ENCODE results near the gene ARHGEF16.

ARHGEF16 gene

DNA sequence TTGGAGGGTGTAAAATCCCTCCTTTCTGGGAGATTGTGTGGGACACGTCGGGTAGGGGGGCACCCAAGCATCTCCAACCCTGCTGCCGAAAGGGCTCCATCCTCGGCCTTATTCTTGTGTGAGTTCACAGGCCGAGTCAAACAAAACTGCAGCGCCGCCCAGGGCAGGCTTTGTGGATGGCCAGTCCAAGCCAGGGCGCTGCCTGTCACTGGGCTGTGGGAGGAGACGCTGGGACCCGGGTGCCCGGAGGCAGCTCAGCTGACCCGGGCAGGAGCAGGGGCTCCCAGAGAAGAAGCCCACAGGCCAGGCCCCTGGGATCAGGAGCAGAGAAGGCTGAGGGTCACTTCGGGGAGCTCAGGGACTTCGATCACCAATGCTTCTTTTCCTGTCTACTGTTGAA, 31.8 kb upstream of the ARHGEF16 start:
- DNase-seq (ENCODE audit: low read depth) = no peak

DNA sequence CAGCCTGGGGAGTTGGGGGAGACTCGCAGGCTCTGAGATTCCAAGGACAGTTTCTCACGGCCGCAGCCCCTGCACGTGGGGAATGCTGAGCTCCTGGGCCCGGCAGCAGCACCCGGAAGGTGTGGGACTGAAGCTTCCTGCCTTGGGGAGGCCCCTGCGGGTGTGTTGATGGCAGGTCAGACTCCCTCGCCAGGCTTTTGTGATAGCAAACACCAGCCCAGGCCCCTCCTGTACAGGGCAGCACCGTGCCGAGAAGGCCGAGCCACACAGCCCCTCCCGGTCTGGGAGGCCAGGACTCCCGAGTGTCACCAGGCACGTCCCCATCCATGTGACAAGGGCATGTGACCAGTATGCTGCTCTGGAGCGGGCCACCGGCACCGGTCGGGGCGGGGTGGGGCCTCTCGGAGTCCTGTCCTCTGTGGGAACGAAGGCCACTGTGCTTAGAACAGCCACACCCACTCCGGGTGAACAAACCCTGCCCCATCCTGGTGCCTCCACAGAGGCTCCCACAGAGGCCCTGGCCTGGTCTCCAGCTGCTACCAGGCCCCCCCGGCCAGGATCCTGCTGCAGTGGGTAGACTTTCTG, 31.1 kb upstream of the ARHGEF16 start:
- no peak for DNase-seq (ENCODE audit: low read depth)

DNA sequence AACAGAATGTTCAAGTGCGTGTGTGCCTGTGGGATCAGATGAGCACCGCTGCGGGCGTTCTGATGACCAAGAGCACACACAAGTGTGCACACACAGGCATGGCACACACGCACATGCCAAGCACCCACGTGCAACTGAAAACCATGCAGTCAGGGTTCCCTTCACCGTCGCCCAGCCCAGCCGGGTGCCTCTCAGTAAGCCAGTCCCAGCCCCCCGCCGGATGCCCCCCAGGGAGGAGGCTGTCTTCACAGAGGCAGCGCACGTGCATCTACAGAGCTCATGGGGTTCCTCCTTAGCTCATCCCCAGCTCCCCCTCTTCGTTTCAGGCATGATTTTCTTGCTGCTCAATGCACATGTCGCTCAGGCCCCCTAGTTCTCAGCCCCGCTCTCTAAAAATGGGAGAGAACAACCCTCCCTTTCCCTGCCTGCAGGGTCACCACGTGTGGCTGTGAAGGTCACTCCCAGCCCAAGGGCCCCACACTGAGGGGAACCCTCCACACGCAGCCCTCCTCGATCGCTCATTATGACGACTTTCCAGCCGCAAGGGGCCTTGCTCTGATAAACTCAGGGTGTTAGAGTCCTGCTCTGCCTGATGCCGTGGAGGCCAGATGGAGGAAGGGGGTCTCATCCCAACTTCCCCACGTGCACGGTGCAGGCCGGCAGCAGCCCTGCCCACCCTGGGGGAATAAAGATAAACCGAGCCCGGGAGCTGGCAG, 30.4 kb upstream of the ARHGEF16 start:
- no peak for DNase-seq (ENCODE audit: low read depth)

DNA sequence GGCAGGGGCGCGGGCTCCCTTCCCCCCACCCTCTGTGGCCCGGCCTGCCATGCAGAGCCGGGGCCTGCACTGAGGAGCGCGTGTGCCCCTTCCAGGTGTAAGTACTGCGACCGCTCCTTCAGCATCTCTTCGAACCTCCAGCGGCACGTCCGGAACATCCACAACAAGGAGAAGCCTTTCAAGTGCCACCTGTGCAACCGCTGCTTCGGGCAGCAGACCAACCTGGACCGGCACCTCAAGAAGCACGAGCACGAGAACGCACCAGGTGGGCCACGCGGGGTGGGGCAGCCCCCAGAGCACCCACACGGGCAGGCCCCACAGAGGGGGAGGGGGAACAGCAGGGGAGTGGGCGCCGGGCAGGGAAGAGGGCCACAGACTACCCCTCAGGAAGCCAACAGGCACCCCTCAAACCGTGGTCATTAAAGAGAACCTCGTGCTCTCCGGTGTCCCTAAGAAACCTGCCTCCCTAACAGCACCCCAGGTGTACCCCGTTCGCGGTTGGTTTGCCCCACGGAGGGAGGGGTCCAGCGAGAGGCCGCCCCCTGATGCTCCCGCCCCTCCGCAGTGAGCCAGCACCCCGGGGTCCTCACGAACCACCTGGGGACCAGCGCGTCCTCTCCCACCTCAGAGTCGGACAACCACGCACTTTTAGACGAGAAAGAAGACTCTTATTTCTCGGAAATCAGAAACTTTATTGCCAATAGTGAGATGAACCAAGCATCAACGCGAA, 28.8 kb upstream of the ARHGEF16 start:
- no peak for DNase-seq (ENCODE audit: low read depth)

DNA sequence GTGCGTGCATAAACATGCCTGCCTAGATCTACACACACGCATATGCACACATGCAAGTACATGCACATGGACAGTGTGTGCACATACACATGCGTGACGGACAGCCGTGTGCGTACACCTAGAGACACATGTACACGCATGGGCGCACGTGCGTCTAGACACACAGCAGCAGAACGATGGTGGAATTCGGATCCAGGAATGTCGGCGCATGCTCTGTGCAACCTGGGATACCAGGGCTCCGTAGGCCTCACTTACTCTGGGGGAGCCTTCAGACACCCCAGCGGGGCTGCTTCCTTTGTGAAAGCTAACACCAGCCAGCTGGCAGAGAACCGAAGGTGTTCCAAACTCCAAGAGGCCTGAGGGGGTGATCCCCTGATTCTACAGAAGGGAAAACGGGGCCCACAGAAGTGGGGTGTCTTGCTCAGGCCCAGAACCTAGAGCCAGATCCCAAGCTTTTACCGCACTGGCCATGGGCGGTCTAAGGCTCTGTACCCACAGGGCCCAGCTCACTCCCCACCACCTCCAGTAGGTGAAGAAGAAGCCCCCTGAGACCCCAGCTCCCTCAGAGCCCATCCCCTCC, 27.4 kb upstream of the ARHGEF16 start:
- no peak for DNase-seq (ENCODE audit: low read depth)

DNA sequence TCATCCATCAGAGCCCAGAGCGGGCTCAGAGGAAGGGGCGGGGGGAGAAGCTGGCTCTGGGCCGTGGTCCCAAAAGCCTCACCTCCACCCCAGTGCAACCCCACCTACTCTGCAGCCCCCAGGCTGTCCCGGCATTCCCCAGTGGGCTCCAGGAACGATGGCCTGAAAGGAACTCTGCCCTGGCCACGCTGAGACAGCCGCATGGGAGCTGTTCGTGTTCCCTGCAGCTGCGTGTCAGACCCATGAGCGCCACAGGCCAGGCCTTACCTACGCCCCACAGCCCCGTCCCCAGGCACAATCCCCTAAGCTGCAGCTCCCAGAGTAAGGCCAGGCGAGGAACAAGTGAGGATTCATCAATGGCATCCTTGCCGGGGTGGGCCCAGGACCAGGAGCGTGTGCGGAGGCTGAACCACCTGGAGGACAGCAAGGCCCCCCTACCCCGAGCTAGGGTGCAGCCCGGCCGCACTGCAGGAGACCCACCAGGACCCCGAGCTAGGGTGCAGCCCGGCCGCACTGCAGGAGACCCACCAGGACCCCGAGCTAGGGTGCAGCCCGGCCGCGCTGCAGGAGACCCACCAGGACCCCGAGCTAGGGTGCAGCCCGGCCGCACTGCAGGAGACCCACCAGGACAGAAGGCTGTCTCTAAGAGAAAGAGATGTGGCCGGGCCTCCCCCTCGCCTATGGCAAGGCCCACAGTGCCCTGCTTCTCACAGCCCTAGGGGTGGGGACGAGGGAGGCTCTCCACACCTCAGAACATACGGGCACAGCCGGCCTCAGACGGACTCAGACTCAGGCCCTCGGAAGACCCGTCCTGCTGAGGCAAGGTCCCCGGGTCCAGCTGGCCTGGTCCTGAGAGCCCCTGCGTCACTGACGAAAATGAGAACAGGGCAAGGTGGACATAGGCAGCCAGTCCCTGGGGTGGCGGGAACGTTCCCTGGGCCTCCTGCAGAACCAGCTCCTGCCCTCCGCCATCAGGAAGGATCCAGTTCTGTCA, 26.5 kb upstream of the ARHGEF16 start:
- no peak for DNase-seq (ENCODE audit: low read depth)

DNA sequence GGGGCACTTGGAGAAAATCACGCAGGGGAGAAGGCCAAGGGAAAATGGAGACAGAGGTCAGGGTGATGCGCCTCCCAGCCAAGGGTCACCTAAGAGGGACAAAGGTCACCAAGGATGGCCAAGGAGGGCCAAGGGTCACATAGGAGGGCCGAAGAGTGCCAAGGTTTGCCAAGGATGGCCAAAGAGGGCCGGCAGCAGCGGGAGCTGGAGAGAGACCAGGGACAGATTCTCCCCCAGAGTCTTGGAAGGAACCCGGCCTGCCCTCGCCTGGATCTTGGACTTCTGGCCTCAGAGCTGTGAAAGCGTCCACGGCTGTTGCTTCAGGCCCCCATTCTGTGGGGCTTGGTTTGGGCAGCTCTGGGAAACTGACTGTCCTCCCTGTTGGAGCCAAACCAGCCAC, 25.6 kb upstream of the ARHGEF16 start:
- DNase-seq (ENCODE audit: low read depth) = no peak

DNA sequence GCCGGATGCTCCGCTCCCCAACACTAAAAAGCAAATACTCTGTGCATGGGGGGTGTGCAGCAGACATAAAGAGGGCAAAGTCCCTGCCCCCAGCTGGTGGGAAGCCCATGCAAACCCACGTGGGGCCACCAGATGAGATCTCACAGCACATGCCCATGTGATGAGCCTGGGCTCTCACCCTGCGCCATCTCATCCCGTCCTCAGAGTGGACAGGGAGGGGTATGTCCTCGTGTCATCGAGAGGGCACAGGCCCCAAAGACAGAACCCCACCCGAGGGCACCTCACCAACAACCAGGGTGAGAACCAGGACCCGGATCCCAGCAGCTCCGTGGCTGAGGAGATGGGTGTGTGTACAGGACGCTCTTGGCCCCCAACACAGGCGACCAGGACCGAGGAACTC, 25.1 kb upstream of the ARHGEF16 start:
- DNase-seq (ENCODE audit: low read depth) = no peak

DNA sequence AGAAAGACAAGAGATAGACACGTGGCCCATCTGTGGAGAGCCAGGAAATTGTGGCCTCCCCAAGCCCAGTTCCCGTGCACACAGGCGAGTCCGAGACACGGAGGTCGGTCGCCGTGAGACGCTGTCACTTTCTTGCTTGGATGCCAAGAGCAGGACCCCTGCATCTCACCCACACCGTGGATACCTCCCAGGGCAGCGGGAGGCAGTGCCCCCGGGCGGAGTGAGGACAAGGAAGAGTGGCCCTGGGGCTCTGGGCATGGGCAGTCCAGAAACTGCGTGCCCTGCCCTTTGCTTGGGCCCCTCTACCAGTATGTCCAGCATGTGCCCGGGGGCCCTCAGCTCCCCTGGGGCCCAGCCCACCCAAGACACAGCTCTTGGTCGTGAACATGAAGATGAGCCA, 24.7 kb upstream of the ARHGEF16 start:
- DNase-seq (ENCODE audit: low read depth) = no peak

DNA sequence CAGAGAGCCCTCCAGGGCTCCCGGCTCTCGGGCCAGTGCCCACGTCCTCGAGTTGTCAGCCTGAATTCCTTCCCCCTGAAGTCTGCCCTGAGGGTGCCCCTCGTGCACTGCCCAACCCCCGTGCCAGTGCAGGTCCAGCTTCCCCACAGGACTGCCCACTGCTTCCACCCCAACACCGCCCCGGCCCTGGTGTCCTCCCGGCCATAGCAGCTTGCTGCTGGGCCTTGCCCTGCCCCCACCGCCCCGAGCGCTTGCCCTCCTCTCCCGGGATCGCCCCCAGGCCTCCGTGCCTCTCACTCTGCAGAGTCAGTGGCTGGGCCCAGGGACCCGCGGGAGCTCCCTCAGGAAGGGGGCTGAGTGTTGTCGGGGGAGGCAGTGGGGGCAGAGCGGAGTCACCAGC, 24.1 kb upstream of the ARHGEF16 start:
- DNase-seq (ENCODE audit: low read depth) = no peak

DNA sequence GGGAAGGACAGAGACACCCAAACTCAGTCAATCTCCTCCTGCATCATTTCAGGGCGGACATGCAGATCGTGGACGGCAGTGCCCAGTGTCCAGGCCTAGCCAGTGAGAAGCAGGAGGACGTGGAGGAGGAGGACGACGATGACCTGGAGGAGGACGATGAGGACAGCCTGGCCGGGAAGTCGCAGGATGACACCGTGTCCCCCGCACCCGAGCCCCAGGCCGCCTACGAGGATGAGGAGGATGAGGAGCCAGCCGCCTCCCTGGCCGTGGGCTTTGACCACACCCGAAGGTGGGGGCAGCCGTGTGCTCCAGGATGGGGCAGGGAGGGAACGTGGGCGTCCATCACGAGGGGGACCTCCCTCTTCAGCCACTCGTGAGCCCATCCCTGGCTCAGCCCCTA, 23.6 kb upstream of the ARHGEF16 start:
- DNase-seq (ENCODE audit: low read depth) = no peak

DNA sequence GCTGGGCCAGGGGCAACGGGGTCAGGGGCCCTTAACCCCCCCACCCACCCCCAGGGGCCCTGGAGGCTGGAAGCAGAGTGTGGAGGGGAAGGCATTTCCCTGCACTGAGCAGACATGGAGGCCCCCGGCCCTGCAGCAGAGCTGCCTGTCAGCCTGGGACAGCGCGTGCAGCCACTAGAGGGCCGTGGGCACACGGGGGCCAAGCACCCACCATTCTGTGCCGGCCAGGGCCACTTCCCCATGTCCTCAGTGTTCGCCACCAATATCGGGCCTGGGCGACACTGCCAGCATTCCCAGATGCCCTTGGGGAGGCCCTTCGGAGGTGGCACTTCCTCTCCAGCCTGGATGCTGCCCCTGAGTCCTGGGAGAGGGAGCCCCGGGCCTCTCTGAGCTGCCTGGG, 23.2 kb upstream of the ARHGEF16 start:
- DNase-seq (ENCODE audit: low read depth) = no peak

DNA sequence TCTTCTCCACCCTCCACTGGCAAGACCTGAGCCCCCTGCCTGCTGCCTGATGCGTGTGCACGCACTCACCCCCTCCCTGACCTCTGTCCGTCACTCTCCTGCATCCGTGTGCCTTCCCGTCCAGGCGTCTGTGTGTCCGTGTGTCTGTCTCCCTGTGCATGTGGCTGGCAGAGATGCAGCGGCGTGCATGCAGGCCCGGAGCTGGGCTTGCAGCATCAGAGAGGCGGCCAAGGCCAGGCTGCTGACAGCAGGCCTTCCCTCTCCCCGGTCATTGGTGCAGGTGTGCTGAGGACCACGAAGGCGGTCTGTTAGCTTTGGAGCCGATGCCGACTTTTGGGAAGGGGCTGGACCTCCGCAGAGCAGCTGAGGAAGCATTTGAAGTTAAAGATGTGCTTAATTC, 22.8 kb upstream of the ARHGEF16 start:
- DNase-seq (ENCODE audit: low read depth) = no peak

DNA sequence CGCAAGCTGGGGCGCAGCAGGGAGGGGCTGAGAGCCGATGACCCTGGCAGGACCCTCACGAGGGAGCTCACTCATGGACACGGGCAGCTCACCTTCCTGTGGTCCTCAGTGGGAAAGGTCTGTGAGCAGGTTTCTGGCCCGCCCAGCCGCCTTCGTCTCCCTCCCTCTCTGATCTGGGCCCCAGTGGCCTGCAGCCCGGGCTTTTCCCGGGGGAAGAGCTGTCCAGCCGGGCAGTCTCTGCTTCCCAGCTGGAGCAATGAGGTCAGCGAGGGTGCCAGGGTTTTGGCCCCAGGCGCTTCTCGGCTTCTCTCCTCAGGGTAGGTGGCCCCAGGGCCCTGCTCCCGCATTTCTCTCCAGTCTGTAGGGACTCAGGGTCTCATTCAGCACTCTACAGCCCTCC, 22.2 kb upstream of the ARHGEF16 start:
- DNase-seq (ENCODE audit: low read depth) = no peak

DNA sequence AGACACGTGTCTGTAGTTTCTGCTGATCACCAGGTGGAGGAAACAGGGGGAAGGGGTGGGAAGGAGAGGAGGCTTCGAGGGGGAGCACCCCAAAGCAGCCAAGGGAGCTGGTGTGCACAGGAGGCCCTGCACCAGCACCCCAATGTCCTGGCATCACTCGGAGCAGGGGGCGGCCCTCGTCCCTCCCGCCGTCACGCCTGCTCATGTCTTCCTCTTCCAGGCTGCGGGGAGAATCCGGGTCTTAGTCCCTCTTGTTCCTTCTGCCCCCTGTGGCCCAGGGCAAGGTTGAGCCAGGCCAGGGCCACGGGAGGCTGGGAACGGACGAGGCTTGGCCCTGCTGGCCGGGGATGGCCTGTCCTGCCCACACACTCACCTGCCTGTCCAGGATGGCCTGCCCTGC, 21.4 kb upstream of the ARHGEF16 start:
- DNase-seq (ENCODE audit: low read depth) = no peak

DNA sequence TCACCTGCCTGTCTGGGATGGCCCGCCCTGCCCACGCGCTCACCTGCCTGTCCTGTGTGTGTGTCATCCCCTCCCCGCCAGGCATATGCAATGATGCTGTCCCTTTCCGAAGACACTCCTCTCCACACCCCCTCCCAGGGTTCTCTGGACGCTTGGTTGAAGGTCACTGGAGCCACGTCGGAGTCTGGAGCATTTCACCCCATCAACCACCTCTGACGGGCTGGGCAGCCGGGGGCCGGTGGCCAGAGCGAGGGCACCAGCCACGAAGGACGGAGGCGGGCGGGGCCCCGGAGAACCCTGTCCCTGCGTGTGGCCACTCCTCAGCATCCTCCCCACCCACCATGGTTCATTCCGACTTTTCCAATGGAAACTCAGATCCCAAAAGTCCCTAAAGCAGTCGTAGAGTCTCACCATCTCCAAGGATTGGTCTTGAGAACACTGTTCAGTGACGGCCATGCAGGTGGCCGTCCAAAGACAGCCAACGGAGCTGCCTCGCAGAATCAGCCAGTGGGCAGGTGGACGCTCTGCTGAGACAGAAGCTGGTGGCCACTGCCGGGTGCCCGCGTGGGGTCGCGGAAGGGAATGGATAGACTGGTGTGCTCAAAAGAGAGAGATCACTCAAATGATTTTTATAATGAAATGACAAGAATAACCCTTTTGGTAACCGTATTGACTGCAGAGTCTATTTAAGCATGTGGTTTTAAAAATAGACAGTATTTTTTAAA, 20.7 kb upstream of the ARHGEF16 start:
- no peak for DNase-seq (ENCODE audit: low read depth)

DNA sequence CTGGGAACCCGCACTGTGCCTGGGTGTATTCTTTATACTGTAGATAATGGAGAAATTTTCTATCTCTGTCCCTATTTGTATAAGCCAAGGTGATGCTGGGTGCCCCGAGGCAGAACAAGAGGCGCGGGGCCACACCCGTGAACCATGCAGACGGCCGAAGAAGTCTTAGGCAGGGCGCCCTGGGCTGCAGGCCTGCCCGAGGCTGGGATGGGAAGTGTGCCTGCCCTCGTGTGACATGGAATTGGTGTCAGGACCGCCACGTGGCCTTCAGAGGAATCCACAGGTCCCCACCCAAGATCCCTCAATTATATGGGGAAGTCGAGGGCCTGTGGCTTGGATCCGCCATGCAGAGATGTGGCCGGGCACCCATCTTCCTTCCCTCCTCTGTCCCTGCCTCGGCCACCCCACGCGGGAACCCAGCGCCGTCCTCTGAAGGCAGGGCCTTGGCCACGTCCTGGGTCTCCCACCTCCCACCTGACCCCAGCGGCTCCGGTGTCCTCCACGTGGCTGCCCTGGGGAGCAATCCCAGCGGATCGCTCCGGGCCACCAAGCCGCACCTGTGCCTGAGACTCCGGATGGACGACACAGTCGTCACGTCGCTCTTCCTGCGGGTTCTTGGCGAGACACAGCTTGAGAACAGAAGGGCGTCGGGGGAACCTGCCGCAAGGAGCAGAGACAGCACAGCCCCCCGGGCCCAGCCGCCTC, 19.9 kb upstream of the ARHGEF16 start:
- DNase-seq (ENCODE audit: low read depth) = no peak

DNA sequence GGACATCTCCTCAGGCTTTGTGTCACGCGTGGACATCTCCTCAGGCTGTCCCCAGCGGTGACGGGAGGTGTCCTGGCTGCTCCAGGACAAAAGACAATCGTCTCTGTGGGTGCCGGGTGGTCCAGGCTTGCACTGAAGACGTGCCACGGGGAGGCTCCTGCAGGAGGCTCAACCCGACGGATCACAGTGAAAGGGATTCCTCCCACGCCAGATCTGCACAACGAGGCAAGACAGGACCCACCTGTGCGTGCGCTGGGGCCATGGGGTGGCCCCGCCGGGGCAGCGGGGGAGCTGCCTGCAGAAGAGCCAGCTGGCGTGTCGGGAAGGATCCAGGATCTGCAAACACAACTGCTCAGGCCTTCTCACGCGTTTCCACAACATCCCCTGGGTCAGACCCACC, 18.8 kb upstream of the ARHGEF16 start:
- no peak for DNase-seq (ENCODE audit: low read depth)

DNA sequence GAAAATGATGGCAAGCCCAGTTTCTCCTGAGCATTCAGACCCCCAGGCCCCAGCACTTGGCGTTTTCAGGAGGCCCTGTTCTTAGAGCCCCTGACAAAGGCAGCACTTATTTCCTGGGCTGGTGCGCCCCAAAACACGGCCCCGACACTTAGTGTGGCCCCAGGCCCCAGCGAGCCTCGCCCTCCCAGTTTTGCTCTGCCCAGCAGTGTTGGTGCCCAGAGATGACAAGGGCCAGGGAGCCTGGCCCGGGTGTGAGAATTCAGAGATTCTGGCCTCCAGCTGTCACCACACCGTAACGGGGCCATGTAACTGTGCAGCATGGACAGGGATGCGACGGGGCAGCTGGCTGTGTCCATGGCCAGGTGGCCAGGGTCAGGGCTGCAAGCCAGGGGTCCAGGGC, 18.0 kb upstream of the ARHGEF16 start:
- DNase-seq (ENCODE audit: low read depth) = no peak

DNA sequence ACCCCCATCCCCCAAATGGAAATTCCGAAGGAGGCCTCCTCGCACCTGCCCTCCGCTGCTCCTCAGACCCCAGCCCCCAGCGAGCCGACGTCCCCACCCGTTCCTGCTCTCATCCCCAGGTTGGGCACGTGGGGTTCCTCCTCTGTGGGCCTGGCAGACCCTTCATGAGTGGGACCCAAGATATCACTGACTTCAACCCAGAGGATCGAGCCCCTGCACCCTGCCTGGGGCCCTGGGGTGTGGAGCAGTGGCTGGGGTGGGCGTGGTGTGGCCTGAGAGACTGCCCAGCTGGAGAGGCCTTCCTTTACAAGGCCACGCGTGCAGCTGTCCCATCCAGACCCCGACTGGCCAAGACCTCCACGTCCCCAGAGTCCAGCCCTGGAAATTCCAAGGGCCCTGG, 17.6 kb upstream of the ARHGEF16 start:
- DNase-seq (ENCODE audit: low read depth) = no peak

Data from non-pigmented ciliary epithelial cell (primary cell).